Esophagus squamous epithelium (tissue), 5 donors: ENCODE measurements around the gene GNRHR. TPM values are rescaled to one million over a fixed set of nuclear protein-coding genes. Genes with fewer than 3 reads are reported as not detected.
"Not testable (repeated sequence)": the region's sequence is repeated elsewhere in the genome, so short reads cannot be mapped to it uniquely, and the experiment has no call there.

Experiments
- DNase-seq: peaks from one replicate; lab custom pipeline; 2025; lab: John Stamatoyannopoulos, UW
- H3K27ac ChIP-seq, 4 donors: fragments of 200-600 bp; sonication (generic); one replicate each; pipeline ENCODE4 v1.5.1; 2016 to 2019; ENCODE audit warnings: mild to moderate bottlenecking in 1 of 4
- H3K27me3 ChIP-seq, 4 donors: fragments of 200-600 bp; sonication (generic); 1 replicate in 3 of 4; 2 replicates in 1 of 4; pipeline versions ENCODE4 v1.5.1 to v1.6.0; 2017 to 2021; ENCODE audit warnings: antibody characterized with exemption in 1 of 4
- H3K36me3 ChIP-seq, 3 donors: fragments of 200-600 bp; sonication (generic); one replicate each; pipeline ENCODE4 v1.5.1; 2016 to 2019
- H3K4me1 ChIP-seq, 3 donors: fragments of 200-600 bp; sonication (generic); one replicate each; pipeline ENCODE4 v1.5.1; 2017 to 2019
- H3K4me3 ChIP-seq, 4 donors: fragments of 200-600 bp; sonication (generic); 1 replicate in 3 of 4; 2 replicates in 1 of 4; pipeline ENCODE4 v1.5.1; 2016 to 2019; ENCODE audit warnings: mild to moderate bottlenecking in 2 of 4, moderate library complexity in 1 of 4
- H3K9me3 ChIP-seq, 3 donors: fragments of 200-600 bp; sonication (generic); one replicate each; pipeline ENCODE4 v1.5.1; 2016 to 2019
- POLR2A ChIP-seq, 4 donors: fragments of 450-650 bp; IDR thresholded peaks; one replicate each; pipeline ENCODE4 v1.6.1; 2017; ENCODE audit warnings: antibody characterized with exemption in 4 of 4, mild to moderate bottlenecking in 4 of 4, moderate library complexity in 3 of 4
- WGBS, 2 donors: methylation state at CpG; one replicate each; pipeline ENCODE4 v1.1.5; 2018; 5-methylcytosine and 5-hydroxymethylcytosine counted together
- intact Hi-C: fragments of 100-400 bp; cut with DNase I; formaldehyde crosslinking; loops from one replicate; pipeline ENCODE4 v1.15.0; 2022
- total RNA-seq, 4 donors: library from RNA; depleted of rRNA; stranded (reverse); fragments of >200 nt; gene quantifications; one replicate each; pipeline ENCODE4 v1.1.0, GENCODE V29; 2016
- TF ChIP-seq, protein P1 (sequence below), 6 experiments: fragments of 450-650 bp in 4 of 6; fragments of 200-600 bp in 2 of 6; sonication (generic) in 2 of 6; IDR thresholded peaks; one replicate each; pipeline ENCODE4 v1.5.1; 2016 to 2019; ENCODE audit warnings: antibody characterized with exemption in 6 of 6, mild to moderate bottlenecking in 4 of 6, moderate library complexity in 4 of 6
- donor health status: DM: yes; HTN: yes; CAD: no.

GNRHR gene
- total RNA-seq, 4 donors from 2014 or later = 0.19 to 1.2 (median 0.51) TPM

DNA sequence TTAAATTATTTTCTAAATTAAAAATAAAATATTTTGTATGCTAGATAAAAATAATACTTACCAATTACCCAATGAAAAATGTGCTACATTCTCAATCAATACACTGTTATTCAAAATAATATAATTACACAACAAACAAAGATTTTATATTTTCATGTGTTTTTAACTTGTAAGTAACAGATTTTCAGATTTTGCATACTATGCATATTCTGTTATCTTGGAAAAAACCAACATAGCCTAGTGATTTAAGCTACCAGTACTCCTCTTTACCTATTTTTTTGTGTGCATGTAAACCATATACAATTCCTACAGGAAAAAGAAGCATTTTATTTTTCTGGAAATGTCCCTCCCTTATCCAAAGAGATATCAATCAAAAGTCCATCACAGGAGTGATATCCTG is 10.0 kb upstream of the GNRHR start:
- no peak for DNase-seq
- H3K4me1 ChIP-seq = peaks cover 0 to 27% (median 9%) of the 10 kb centered on the region in 3 donors
- H3K4me3 ChIP-seq = no peak overlapping the region
- intact Hi-C loops = no loop called here
- no peaks in the 10 kb centered on the region for H3K27me3 ChIP-seq
- no peaks in the 10 kb centered on the region for H3K9me3 ChIP-seq
- no peak overlapping the region for H3K27ac ChIP-seq
- TF ChIP-seq, protein P1, sequence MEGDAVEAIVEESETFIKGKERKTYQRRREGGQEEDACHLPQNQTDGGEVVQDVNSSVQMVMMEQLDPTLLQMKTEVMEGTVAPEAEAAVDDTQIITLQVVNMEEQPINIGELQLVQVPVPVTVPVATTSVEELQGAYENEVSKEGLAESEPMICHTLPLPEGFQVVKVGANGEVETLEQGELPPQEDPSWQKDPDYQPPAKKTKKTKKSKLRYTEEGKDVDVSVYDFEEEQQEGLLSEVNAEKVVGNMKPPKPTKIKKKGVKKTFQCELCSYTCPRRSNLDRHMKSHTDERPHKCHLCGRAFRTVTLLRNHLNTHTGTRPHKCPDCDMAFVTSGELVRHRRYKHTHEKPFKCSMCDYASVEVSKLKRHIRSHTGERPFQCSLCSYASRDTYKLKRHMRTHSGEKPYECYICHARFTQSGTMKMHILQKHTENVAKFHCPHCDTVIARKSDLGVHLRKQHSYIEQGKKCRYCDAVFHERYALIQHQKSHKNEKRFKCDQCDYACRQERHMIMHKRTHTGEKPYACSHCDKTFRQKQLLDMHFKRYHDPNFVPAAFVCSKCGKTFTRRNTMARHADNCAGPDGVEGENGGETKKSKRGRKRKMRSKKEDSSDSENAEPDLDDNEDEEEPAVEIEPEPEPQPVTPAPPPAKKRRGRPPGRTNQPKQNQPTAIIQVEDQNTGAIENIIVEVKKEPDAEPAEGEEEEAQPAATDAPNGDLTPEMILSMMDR (IDR thresholded peaks at IDR 0.05) = no peak
- no peak for TF ChIP-seq POLR2A (IDR thresholded peaks at IDR 0.05)
- no peaks in the 10 kb centered on the region for H3K36me3 ChIP-seq

DNA sequence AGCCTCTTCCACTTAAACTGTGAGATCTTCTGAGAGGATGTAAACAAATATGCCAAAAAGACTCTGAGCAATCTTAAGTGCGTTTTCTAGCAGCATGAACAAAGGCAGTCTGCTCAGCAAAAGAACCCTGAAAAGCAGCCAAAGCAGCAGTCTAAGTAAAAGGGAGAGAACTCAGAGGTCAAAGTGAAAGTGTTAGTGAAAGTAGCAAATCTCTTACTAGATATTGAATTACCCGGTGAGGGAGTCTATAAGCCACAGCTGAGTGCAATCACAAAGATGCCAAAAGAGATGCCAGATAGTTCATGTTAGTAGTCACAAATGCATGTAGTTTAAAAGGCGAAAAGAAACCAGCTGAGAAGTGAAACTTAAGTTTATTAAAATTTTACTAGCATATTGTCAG is 7.9 kb upstream of the GNRHR start:
- Histone ChIP-seq H3K27ac (no peak overlapping the region), H3K36me3 (no peaks in the 10 kb centered on the region), H3K4me3 (no peak overlapping the region), H3K4me1 (peaks cover 0 to 27% (median 9%) of the 10 kb centered on the region in 3 donors), H3K27me3 (no peaks in the 10 kb centered on the region), H3K9me3 (no peaks in the 10 kb centered on the region)
- no peak for TF ChIP-seq POLR2A (IDR thresholded peaks at IDR 0.05)
- TF ChIP-seq, protein P1 (IDR thresholded peaks at IDR 0.05) = no peak
- intact Hi-C loops = no loop called here
- 24 to 31% methylated on average over 3 of the region's 3 CpGs for WGBS, 2 donors
- DNase-seq = no peak

DNA sequence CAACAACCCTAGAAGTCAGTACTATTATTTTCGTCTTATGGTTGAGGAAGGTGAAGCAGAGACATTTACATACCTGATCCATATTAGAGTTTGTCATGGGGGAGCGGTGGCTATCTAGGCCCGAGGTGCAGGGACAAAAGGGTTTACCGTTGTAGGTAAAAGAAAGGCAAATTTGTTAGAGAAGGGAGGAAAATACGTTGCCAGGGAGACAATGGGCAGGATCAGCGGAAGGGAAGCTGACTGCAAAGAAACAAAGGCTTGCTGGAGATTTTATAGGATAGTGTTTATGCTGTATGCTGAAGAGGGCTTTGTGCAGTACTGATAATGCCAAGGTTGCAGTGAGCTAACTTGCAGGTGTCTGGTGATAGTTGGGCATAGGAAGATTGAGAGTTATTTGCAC is 2.8 kb upstream of the GNRHR start:
- H3K27me3 ChIP-seq, H3K4me3 ChIP-seq, H3K4me1 ChIP-seq, intact Hi-C loops, H3K36me3 ChIP-seq, H3K27ac ChIP-seq, H3K9me3 ChIP-seq, DNase-seq: not testable (repeated sequence)
- WGBS, 2 donors = 73 to 77% methylated on average over 6 of the region's 6 CpGs

DNA sequence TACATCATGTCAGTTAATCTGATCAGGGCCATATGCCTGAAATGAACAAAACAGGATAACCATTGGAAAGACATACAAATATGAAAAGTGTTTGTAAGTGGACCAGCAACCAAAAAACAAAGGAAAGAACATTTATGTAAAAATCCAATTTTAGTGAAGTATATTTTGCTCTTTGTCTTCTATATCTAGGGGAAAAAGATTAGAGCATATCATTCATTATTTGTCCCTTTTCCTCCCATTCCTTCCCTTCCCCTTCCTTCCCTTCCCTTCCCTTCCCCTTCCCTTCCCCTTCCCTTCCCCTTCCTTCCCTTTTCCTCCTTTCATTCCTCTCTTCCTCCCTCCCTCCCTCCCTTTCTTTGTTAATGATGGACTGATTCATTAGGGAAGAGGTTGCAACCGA is 1.8 kb upstream of the GNRHR start:
- no peak overlapping the region for H3K4me3 ChIP-seq
- H3K9me3 ChIP-seq = no peaks in the 10 kb centered on the region
- H3K4me1 ChIP-seq = no peaks in the 10 kb centered on the region
- no peak overlapping the region for H3K27ac ChIP-seq
- DNase-seq = no peak
- intact Hi-C loops = no loop called here
- no peak for TF ChIP-seq POLR2A (IDR thresholded peaks at IDR 0.05)
- TF ChIP-seq, protein P1 (IDR thresholded peaks at IDR 0.05) = no peak
- 63% methylated on average over 1 of the region's 1 CpG; no CpG with 5 or more reads in 1 of the 2 donors for WGBS, 2 donors
- H3K27me3 ChIP-seq = no peaks in the 10 kb centered on the region
- no peaks in the 10 kb centered on the region for H3K36me3 ChIP-seq

DNA sequence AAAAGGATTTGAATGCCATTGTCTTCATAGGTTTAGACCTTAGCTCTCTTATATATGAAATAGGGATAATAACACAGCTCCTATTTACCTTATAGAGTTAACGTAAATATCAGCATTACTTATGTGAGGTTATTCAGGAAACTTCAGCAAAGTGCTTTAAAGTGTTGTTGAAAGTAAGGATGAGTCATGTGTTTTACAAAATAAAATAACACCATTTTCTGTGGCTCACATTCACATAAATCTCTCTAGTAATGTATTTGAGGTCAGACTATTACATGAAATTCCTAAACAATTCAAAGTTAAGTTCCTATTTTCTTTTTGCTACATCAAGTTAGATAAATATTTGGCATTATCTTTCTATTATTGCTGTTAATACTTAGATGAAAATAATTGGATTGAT is 2.9 kb downstream of the GNRHR start:
- DNase-seq = no peak
- 75% methylated on average over 1 of the region's 1 CpG for WGBS, 2 donors
- H3K27ac ChIP-seq = no peak overlapping the region
- no peak overlapping the region for H3K4me3 ChIP-seq
- no peaks in the 10 kb centered on the region for H3K27me3 ChIP-seq
- H3K9me3 ChIP-seq = no peaks in the 10 kb centered on the region
- intact Hi-C loops = no loop called here
- no peaks in the 10 kb centered on the region for H3K36me3 ChIP-seq
- no peak for TF ChIP-seq POLR2A (IDR thresholded peaks at IDR 0.05)
- TF ChIP-seq, protein P1 (IDR thresholded peaks at IDR 0.05) = no peak
- no peaks in the 10 kb centered on the region for H3K4me1 ChIP-seq

DNA sequence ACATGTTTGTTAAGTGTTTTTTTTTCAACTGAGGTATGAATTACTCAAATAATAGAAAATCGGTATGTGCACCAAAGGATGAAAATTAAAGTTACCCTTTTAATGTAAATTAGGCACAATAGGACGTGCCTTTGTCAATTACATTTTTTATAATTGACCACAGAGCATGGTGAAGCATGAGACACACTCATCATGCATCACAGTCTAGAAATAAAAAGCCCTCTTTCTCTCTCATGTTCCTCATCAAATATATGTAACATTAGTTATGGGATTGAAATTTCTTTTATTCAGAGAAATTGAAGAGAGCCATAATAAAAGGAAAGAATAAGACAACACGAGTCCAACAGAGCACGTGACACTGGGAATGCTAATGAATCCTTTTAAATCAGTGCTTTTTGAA is 3.5 kb downstream of the GNRHR start:
- Histone ChIP-seq H3K27ac (no peak overlapping the region), H3K36me3 (no peaks in the 10 kb centered on the region), H3K4me1 (no peaks in the 10 kb centered on the region), H3K9me3 (no peaks in the 10 kb centered on the region), H3K4me3 (no peak overlapping the region), H3K27me3 (no peaks in the 10 kb centered on the region)
- 76 to 90% methylated on average over 4 of the region's 4 CpGs for WGBS, 2 donors
- DNase-seq = no peak
- intact Hi-C loops = no loop called here
- TF ChIP-seq, protein P1 (IDR thresholded peaks at IDR 0.05) = no peak
